Epidermal melanocyte (primary cell): ENCODE data around the gene YTHDF1.
"Not testable (repeated sequence)": the region's sequence is repeated elsewhere in the genome, so short reads cannot be mapped to it uniquely, and the experiment has no call there.

ENCODE experiments used
- DNase-seq: peaks from one replicate; pipeline ENCODE4 v3.0.0; 2011; ENCODE audit warnings: low spot score; ENCODE audit not compliant: insufficient read length

YTHDF1 gene

DNA sequence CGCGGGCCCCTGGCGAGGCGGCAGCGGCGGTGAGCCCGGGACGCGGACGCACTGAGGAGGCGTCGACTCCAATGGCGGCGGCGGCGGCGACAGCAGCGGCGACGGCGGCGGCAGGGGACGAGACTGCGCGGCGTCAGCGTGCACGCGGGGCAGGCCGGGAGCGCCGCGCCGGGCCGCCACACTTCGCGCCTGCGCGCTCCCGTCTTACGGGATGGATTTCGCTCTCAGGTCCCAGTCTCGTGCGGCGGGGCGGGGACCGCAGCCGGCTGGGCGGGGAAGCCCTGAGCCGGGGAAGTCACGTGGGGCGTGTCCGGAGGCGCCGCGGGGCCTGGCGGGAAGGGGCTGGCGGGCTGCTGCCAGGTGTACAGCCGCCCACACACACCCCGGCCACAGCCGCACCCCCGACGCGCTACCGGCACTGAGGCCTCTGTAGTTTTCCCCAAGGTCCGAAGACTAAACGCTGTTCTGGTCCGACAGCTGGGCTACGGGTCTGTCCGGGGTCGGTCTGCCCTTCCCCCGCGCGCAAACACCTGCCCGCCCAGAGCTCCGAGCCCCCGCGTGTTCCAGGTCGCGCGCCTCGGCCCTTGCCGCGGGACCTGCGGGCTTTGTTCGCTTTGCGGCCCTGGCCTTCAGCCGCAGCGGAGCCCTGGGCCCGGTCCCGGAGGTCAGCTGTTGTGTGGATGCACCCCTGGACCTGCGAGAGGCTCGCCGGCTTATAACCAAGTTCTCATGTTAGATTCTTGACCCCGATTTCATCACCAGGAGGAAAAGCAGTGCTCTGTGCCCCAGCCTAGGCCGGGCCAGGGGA, at the start of gene YTHDF1:
YTHDF1 (minus strand) TSS at position 91 of the 808 bp plus-strand sequence. CDS start 239 bp downstream, outside the sequence.
- DNase-seq, result peak; percentile 98

- no peak for DNase-seq
Measured at GRCh38 chr20:63264519-63264918, 48.6 kb upstream of the YTHDF1 start.

- no peak for DNase-seq
Measured at GRCh38 chr20:63264000-63264399, 48.1 kb upstream of the YTHDF1 start.

- no peak for DNase-seq
Measured at GRCh38 chr20:63262836-63263235, 46.9 kb upstream of the YTHDF1 start.

- no peak for DNase-seq
Measured at GRCh38 chr20:63261795-63262528, 46.0 kb upstream of the YTHDF1 start.

- no peak for DNase-seq
Measured at GRCh38 chr20:63261060-63261794, 45.3 kb upstream of the YTHDF1 start.

- no peak for DNase-seq
Measured at GRCh38 chr20:63260521-63260920, 44.6 kb upstream of the YTHDF1 start.

- no peak for DNase-seq
Measured at GRCh38 chr20:63259734-63260460, 44.0 kb upstream of the YTHDF1 start.

- DNase-seq, result no peak
Measured at GRCh38 chr20:63258781-63259180, 42.9 kb upstream of the YTHDF1 start.

GRCh38 chr20:63257629-63258028, 41.7 kb upstream of the YTHDF1 start:
- DNase-seq, result no peak

DNA sequence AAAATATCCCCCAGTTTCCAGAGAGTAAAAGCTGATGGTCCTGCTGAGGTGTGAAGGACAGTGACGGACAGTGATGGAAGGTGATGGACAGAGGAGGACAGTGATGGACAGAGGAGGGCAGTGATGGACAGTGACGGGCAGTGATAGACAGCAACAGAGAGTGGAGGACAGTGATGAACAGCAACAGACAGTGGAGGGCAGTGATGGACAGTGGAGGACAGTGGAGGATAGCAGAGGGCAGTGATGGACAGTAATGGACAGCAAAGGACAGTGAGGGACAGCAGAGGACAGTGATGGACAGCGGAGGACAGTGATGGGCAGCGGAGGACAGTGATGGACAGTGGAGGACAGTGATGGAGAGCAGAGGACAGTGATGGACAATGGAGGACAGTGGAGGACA, 41.0 kb upstream of the YTHDF1 start:
- no peak for DNase-seq

GRCh38 chr20:63255931-63256704, 40.2 kb upstream of the YTHDF1 start:
- no peak for DNase-seq

DNA sequence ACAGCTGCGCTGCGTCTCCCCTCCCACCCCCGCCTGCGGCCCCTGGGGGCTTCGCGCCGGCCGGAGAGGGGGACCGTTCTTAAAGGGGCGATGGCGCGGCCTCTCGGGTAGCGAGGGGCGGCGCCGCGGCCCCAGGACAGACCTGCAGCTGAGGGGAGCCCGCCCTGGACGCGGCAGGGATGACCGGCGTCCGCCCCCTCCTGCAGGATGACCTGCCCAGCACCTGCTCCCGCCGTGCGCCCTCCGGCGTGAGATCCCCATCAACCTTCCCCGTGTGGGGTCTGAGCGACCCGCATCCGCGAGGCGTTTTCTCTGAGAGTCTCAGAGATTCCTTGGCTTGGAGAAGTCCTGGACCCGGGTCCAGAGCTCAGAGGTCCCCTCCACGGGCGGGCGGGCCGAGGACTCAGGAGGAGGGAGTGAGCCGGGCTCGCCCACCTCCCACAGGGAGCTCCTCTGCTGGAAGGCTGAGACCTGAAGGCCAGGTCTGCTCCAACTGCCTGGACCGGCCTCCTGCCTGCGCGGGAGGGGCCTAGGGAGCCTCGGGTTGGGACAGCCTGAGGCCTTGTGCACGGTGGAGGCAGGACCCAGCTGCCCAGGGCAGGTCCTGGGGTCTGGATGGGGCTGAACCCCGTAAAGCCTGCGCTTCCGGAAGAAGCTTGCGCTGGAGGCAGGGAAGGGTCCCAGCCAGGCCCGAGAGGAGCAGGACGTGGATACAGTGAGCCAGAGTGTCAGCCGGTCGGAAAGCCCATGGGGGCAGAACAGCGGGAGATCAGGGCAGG, 38.9 kb upstream of the YTHDF1 start:
- no peak for DNase-seq

GRCh38 chr20:63254232-63254605, 38.3 kb upstream of the YTHDF1 start, which contains the start of gene NKAIN4:
Gene NKAIN4 (minus strand): TSS chr20:63254463. CDS start chr20:63254450, 13 bp downstream.
- DNase-seq, result no peak

GRCh38 chr20:63253438-63254231, 37.7 kb upstream of the YTHDF1 start:
- DNase-seq, result no peak

- no peak for DNase-seq
Measured at GRCh38 chr20:63253065-63253437, 37.1 kb upstream of the YTHDF1 start.

DNA sequence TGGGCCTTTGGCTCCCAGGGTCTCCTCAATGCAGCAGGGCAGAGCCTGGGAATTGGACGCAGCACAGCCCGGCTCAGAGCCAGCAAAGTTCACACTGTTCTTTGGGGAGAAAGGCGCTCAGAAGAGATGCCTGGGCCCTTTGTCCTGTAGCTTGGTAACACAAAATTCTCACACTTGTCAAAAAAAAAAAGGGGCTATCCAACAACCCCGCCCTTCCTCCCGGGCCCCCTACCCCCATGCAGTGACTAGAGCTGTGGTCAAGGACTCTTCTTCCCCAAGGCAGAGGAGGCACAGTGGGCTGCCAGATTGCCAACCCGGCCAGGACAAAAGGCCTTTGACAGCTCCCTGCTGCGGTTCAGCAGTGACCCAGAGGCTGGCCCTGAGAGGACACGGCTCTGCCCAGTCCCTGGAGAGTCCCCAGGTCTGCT, 36.4 kb upstream of the YTHDF1 start:
- no peak for DNase-seq

DNA sequence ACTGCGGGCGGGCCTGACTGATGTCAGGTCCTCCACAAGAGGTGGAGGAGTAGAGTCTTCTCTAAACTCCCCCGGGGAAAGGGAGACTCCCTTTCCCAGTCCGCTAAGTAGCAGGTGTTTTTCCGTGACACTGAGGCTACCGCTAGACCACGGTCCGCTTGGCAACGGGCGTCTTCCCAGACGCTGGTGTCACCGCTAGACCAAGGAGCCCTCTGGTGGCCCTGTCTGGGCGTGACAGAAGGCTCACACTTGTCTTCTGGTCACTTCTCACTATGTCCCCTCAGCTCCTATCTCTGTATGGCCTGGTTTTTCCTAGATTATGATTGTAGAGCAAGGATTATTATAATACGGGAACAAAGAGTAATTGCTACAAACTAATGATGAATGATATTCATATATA, 35.4 kb upstream of the YTHDF1 start:
- DNase-seq, result not testable (repeated sequence)

DNA sequence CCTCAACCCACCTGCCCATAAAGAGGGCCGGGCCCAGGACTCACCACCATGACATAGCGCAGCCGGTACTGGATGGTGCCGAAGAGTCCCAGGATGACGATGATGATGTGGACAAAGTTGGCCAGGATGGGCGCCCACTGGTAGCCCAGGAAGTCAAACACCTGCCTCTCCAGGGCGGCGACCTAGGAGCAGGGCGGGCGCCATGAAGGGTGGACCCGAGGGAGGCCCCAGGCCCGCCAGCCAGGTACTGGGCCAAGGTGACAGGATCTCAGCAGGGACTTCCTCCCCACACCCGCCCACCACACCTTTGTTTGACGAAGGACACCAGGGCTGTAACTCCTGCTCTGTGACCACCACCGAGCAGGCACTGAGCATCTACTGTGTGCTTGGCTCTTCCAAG, 34.0 kb upstream of the YTHDF1 start:
- DNase-seq, result no peak
